Left lung (tissue), 10 donors: Measurements from ENCODE around the gene SOX6. TPM values are rescaled to one million over a fixed set of nuclear protein-coding genes. Genes with fewer than 3 reads are reported as not detected.
"Not testable (repeated sequence)": the region's sequence is repeated elsewhere in the genome, so short reads cannot be mapped to it uniquely, and the experiment has no call there.

Experiments
- ATAC-seq: fragments of 200-7000 bp; cut with Tn5 transposase; one replicate; pipeline ENCODE4 v1.9.1; 2020; ENCODE audit warnings: moderate library complexity
- DNase-seq, 4 donors: peaks; one replicate each; pipeline ENCODE4 v3.0.0-alpha.2; 2013 to 2020
- H3K27ac ChIP-seq, 2 donors: fragments of 200-600 bp; sonication (generic) in 1 of 2; one replicate each; pipeline versions ENCODE4 v1.5.0 to v1.8.0; 2020 to 2021
- H3K27me3 ChIP-seq, 2 donors: fragments of 200-600 bp; sonication (generic) in 1 of 2; one replicate each; pipeline versions ENCODE4 v1.5.0 to v1.8.0; 2020 to 2021
- H3K36me3 ChIP-seq, 2 donors: fragments of 200-600 bp; sonication (generic) in 1 of 2; one replicate each; pipeline versions ENCODE4 v1.5.0 to v1.8.0; 2020 to 2021
- H3K4me1 ChIP-seq, 2 donors: fragments of 200-600 bp; one replicate each; pipeline ENCODE4 v1.8.0; 2021
- H3K4me3 ChIP-seq, 2 donors: fragments of 200-600 bp; sonication (generic) in 1 of 2; one replicate each; pipeline versions ENCODE4 v1.5.0 to v1.8.0; 2020 to 2021; ENCODE audit warnings: mild to moderate bottlenecking in 1 of 2
- H3K9me3 ChIP-seq, 2 donors: fragments of 200-600 bp; sonication (generic) in 1 of 2; one replicate each; pipeline versions ENCODE4 v1.5.0 to v1.8.0; 2020 to 2021
- CTCF ChIP-seq, 2 donors: fragments of 200-600 bp; sonication (generic) in 1 of 2; IDR thresholded peaks; one replicate each; pipeline versions ENCODE4 v1.5.0 to v1.8.0; 2021; ENCODE audit warnings: antibody characterized with exemption in 2 of 2
- intact Hi-C, 2 donors: fragments of 100-400 bp; cut with DNase I; formaldehyde crosslinking; loops; one replicate each; pipeline versions ENCODE4 v1.11.2 to v1.14.2; 2022
- polyA plus RNA-seq, 6 donors: library from polyadenylated mRNA; unstranded; fragments of 120-200 nt; gene quantifications; one replicate each; pipeline ENCODE4 v1.2.1, GENCODE V29; 2013; ENCODE audit not compliant: insufficient read length in 6 of 6
- total RNA-seq, 2 donors: library from RNA; stranded (reverse); fragmentation: NEBNext Ultra II Directional; extraction: Animal tissue kit (Norgen Biotek cat#: 25700); gene quantifications; one replicate each; pipeline ENCODE4 v1.2.1, GENCODE V29; 2021
- donor health status: DM: no; HTN: yes; CAD: no.
- donor health status: DM: no; HTN: no; CAD: no.

The SOX6 gene
- total and polyA plus RNA-seq, 8 donors, result 4.7 to 20.5 (median 15.6) TPM

- no peak overlapping the region for H3K27ac ChIP-seq
- no peak overlapping the region for H3K4me3 ChIP-seq
- H3K36me3 ChIP-seq, result no peaks in the 10 kb centered on the region
- DNase-seq (no peak), ATAC-seq (no peak)
- H3K9me3 ChIP-seq, result no peaks in the 10 kb centered on the region
- no peaks in the 10 kb centered on the region for H3K4me1 ChIP-seq
- no peaks in the 10 kb centered on the region for H3K27me3 ChIP-seq
- intact Hi-C loops, result no loop called here
- no peak for TF ChIP-seq CTCF (IDR thresholded peaks at IDR 0.05)
Observed at GRCh38 chr11:16392616-16393015, 36.3 kb upstream of the SOX6 start.

GRCh38 chr11:16390826-16391225, 34.5 kb upstream of the SOX6 start:
- ATAC-seq, intact Hi-C loops, H3K27me3 ChIP-seq, H3K4me1 ChIP-seq, H3K36me3 ChIP-seq, H3K9me3 ChIP-seq, DNase-seq, H3K4me3 ChIP-seq, H3K27ac ChIP-seq: not testable (repeated sequence)

- Histone ChIP-seq H3K27me3 (no peaks in the 10 kb centered on the region), H3K27ac (no peak overlapping the region), H3K4me3 (no peak overlapping the region), H3K36me3 (no peaks in the 10 kb centered on the region), H3K4me1 (no peaks in the 10 kb centered on the region), H3K9me3 (no peaks in the 10 kb centered on the region)
- intact Hi-C loops, result no loop called here
- TF ChIP-seq CTCF (IDR thresholded peaks at IDR 0.05), result no peak
- no peak for ATAC-seq
- DNase-seq, result no peak
Observed at GRCh38 chr11:16385099-16385498, 28.8 kb upstream of the SOX6 start.

GRCh38 chr11:16382638-16383380, 26.5 kb upstream of the SOX6 start:
- Histone ChIP-seq H3K4me1 (no peaks in the 10 kb centered on the region), H3K36me3 (no peaks in the 10 kb centered on the region), H3K27ac (no peak overlapping the region), H3K27me3 (no peaks in the 10 kb centered on the region), H3K9me3 (no peaks in the 10 kb centered on the region), H3K4me3 (no peak overlapping the region)
- ATAC-seq, result no peak
- no peak for TF ChIP-seq CTCF (IDR thresholded peaks at IDR 0.05)
- intact Hi-C loops, result no loop called here
- no peak for DNase-seq

- Histone ChIP-seq H3K27me3 (no peaks in the 10 kb centered on the region), H3K27ac (no peak overlapping the region), H3K9me3 (no peaks in the 10 kb centered on the region), H3K4me3 (no peak overlapping the region), H3K4me1 (no peaks in the 10 kb centered on the region), H3K36me3 (no peaks in the 10 kb centered on the region)
- intact Hi-C loops, result no loop called here
- no peak for TF ChIP-seq CTCF (IDR thresholded peaks at IDR 0.05)
- ATAC-seq (no peak), DNase-seq (no peak)
Observed at GRCh38 chr11:16382186-16382585, 25.8 kb upstream of the SOX6 start.
